ENCODE results near the gene HOXC4. TPM values are rescaled to one million over a fixed set of nuclear protein-coding genes. Genes with fewer than 3 reads are reported as not detected.

Gene HOXC4
- total and polyA plus RNA-seq, 5 donors from 2014 or later, result 0.09 to 0.32 TPM; not detected in 3

Other genes starting within 250 kb of the HOXC4 start
- not detected for gene HOXC13, start 115.0 kb upstream of the HOXC4 start, total RNA-seq
- not detected for gene HOXC13, start 115.0 kb upstream of the HOXC4 start, polyA plus RNA-seq
- not detected for gene HOXC12, start 98.9 kb upstream of the HOXC4 start, total RNA-seq
- gene HOXC12, start 98.9 kb upstream of the HOXC4 start, polyA plus RNA-seq, result not detected
- not detected for gene HOXC11, start 80.7 kb upstream of the HOXC4 start, total RNA-seq
- not detected for gene HOXC11, start 80.7 kb upstream of the HOXC4 start, polyA plus RNA-seq
- not detected for gene HOTAIR, start 78.9 kb upstream of the HOXC4 start, total RNA-seq
- not detected for gene HOTAIR, start 78.9 kb upstream of the HOXC4 start, polyA plus RNA-seq
- gene HOXC10, start 68.7 kb upstream of the HOXC4 start, total RNA-seq, result not detected
- gene HOXC10, start 68.7 kb upstream of the HOXC4 start, polyA plus RNA-seq, result not detected
- not detected for gene HOXC9, start 53.7 kb upstream of the HOXC4 start, total RNA-seq
- gene HOXC9, start 53.7 kb upstream of the HOXC4 start, polyA plus RNA-seq, result not detected
- not detected for gene HOXC8, start 44.9 kb upstream of the HOXC4 start, total RNA-seq
- not detected for gene HOXC8, start 44.9 kb upstream of the HOXC4 start, polyA plus RNA-seq
- gene HOXC6, start 25.4 kb upstream of the HOXC4 start, total RNA-seq, result not detected
- gene HOXC6, start 25.4 kb upstream of the HOXC4 start, polyA plus RNA-seq, result not detected
- gene HOXC5, start 20.8 kb upstream of the HOXC4 start, total RNA-seq, result not detected
- not detected for gene HOXC5, start 20.8 kb upstream of the HOXC4 start, polyA plus RNA-seq
- gene SMUG1, start 135.2 kb downstream of the HOXC4 start, total RNA-seq, result 13.0 TPM
- 10 to 100 TPM; 24.5 to 38.1 (median 30.7) TPM for gene SMUG1, start 135.2 kb downstream of the HOXC4 start, polyA plus RNA-seq
- 38.9 TPM for gene CBX5, start 226.3 kb downstream of the HOXC4 start, total RNA-seq
- gene CBX5, start 226.3 kb downstream of the HOXC4 start, polyA plus RNA-seq, result 10 to 100 TPM; 18.2 to 21.5 (median 19.6) TPM
- gene HNRNPA1, start 226.9 kb downstream of the HOXC4 start, total RNA-seq, result 1,288 TPM
- gene HNRNPA1, start 226.9 kb downstream of the HOXC4 start, polyA plus RNA-seq, result 100 to 1,000 TPM; 750 to 913 (median 830) TPM
- gene NFE2, start 247.2 kb downstream of the HOXC4 start, total RNA-seq, result 2.8 TPM
- under 1 TPM in 1 of 4 donors, not detected in 3; 0.18 TPM for gene NFE2, start 247.2 kb downstream of the HOXC4 start, polyA plus RNA-seq